K562 (cell line): ENCODE data around the gene CCNYL1. TPM values are rescaled to one million over a fixed set of nuclear protein-coding genes. Genes with fewer than 3 reads are reported as not detected.

Experiments used
- ATAC-seq: fragments of 200-7000 bp; cut with Tn5 transposase; 3 replicates; pipeline ENCODE4 v1.9.1; 2020; ENCODE audit warnings: moderate library complexity
- BruUV-seq: library from RNA; stranded (reverse); fragments of 400-500 nt; replicated peaks from 2 replicates; lab custom pipeline; 2021; lab: Mats Ljungman, UMichigan
- CTCF ChIA-PET: fragments of 300-600 bp; formaldehyde crosslinking; extraction: SDS; loops from one replicate; lab custom pipeline; 2021; ENCODE audit warnings: low intra/inter-chr PET ratio; lab: Yijun Ruan, JAX
- POLR2A ChIA-PET: fragments of 300-600, 350-650 bp; sonication (Branson Sonifier 250); formaldehyde crosslinking; extraction: SDS; loops from one replicate; lab custom pipeline; 2021; ENCODE audit warnings: antibody characterized with exemption, inconsistent platforms; lab: Yijun Ruan, JAX
- DNase-seq, 4 experiments: peaks; one replicate each; pipeline versions ENCODE4 v3.0.0 to v3.0.0-alpha.2; 2011 to 2018; ENCODE audit warnings: low spot score in 3 of 4, mixed read lengths in 3 of 4; ENCODE audit errors: extremely low read depth in 1 of 4
- FAIRE-seq: peaks from 2 replicates; lab custom pipeline; 2011; peaks lifted over from hg19 to GRCh38; lab: Jason Lieb, UNC
- H2AFZ ChIP-seq: 2 replicates; pipeline ENCODE4 v1.6.0; 2011; ENCODE audit warnings: low read depth, low read length, control low read depth, inconsistent platforms
- H3K27ac ChIP-seq: fragments of 200-600 bp; 3 replicates; pipeline ENCODE4 v1.8.0; 2011; ENCODE audit warnings: low read depth, mild to moderate bottlenecking, control low read depth, inconsistent platforms, low read length, moderate library complexity, mixed read lengths; ENCODE audit errors: extremely low read depth
- H3K27me3 ChIP-seq, 2 experiments: fragments of 300-600 bp in 1 of 2; 2 replicates in 1 of 2; 3 replicates in 1 of 2; pipeline versions ENCODE4 v1.6.0 to v1.8.0; 2011; ENCODE audit warnings: inconsistent platforms in 2 of 2, low read length in 2 of 2, mild to moderate bottlenecking in 1 of 2, mixed read lengths in 1 of 2, moderate library complexity in 1 of 2; ENCODE audit not compliant: control insufficient read depth in 2 of 2, insufficient read depth in 2 of 2
- H3K36me3 ChIP-seq: fragments of 300-600 bp; 3 replicates; pipeline ENCODE4 v1.8.0; 2011; ENCODE audit warnings: mild to moderate bottlenecking, low read length, inconsistent platforms; ENCODE audit not compliant: control insufficient read depth, insufficient read depth
- H3K4me1 ChIP-seq, 2 experiments: fragments of 200-600 bp in 1 of 2; replicated peaks in 1 of 2; 2 replicates in 1 of 2; 3 replicates in 1 of 2; pipeline versions ENCODE4 v1.5.1 to v1.8.0; 2011; ENCODE audit warnings: inconsistent platforms in 2 of 2, low read length in 2 of 2, mild to moderate bottlenecking in 1 of 2, mixed read lengths in 1 of 2, moderate library complexity in 1 of 2; ENCODE audit not compliant: control insufficient read depth in 2 of 2, insufficient read depth in 2 of 2
- H3K4me2 ChIP-seq: 2 replicates; pipeline ENCODE4 v1.6.1; 2011; ENCODE audit warnings: low read length, control low read depth, inconsistent platforms, mixed read lengths; ENCODE audit not compliant: insufficient read depth
- H3K4me3 ChIP-seq: fragments of 200-600 bp; sonication (generic), shearing (Covaris generic); 2 replicates; pipeline ENCODE4 v1.5.1; 2016; ENCODE audit warnings: control low read depth, inconsistent platforms
- H3K79me2 ChIP-seq: fragments of 200-600 bp; 3 replicates; pipeline ENCODE4 v1.8.0; 2011; ENCODE audit warnings: low read length, inconsistent platforms; ENCODE audit not compliant: control insufficient read depth, insufficient read depth
- H3K9ac ChIP-seq, 2 experiments: 2 replicates each; pipeline versions ENCODE4 v1.6.0 to v1.6.1; 2011; ENCODE audit warnings: low read depth in 2 of 2, low read length in 2 of 2, control low read depth in 1 of 2, inconsistent platforms in 1 of 2, mild to moderate bottlenecking in 1 of 2, mixed read lengths in 1 of 2; ENCODE audit not compliant: insufficient read depth in 1 of 2
- H3K9me1 ChIP-seq: one replicate; pipeline ENCODE4 v1.6.0; 2011; ENCODE audit warnings: inconsistent platforms, mild to moderate bottlenecking, low read length, moderate library complexity; ENCODE audit not compliant: control insufficient read depth, insufficient read depth
- H3K9me3 ChIP-seq: replicated peaks from 2 replicates; pipeline ENCODE4 v1.5.1; 2011; ENCODE audit warnings: low read depth, low read length, inconsistent platforms; ENCODE audit not compliant: control insufficient read depth, insufficient read depth
- H4K20me1 ChIP-seq: replicated peaks from 2 replicates; pipeline ENCODE4 v1.6.1; 2011; ENCODE audit warnings: low read length, inconsistent platforms, mixed read lengths; ENCODE audit not compliant: control insufficient read depth, insufficient read depth
- COPS2 ChIP-seq: fragments of 450-650 bp; conservative IDR thresholded peaks from 2 replicates; pipeline ENCODE4 v1.6.1; 2016; ENCODE audit warnings: mild to moderate bottlenecking, moderate library complexity
- DDX20 ChIP-seq: fragments of 450-650 bp; IDR thresholded peaks from 2 replicates; pipeline ENCODE4 v1.6.1; 2016; ENCODE audit warnings: missing genetic modification characterization, low read depth, mild to moderate bottlenecking, missing compliant biosample characterization, moderate library complexity
- ELK1 ChIP-seq: sonication (generic); formaldehyde crosslinking; IDR thresholded peaks from 2 replicates; pipeline ENCODE4 v1.8.1; 2022; ENCODE audit warnings: missing genetic modification reagents
- GATA2 ChIP-seq: sonication (generic); formaldehyde crosslinking; IDR thresholded peaks from 2 replicates; pipeline ENCODE4 v1.4.0; 2020; ENCODE audit warnings: mild to moderate bottlenecking, missing genetic modification reagents
- NBN ChIP-seq: fragments of 450-650 bp; IDR thresholded peaks from 2 replicates; pipeline ENCODE4 v1.6.1; 2016; ENCODE audit warnings: low read depth, mild to moderate bottlenecking
- NR2F6 ChIP-seq: fragments of 450-650 bp; formaldehyde crosslinking; IDR thresholded peaks from 2 replicates; pipeline ENCODE4 v1.4.0; 2020; ENCODE audit warnings: mild to moderate bottlenecking
- POLR2AphosphoS2 ChIP-seq: IDR thresholded peaks from 2 replicates; pipeline ENCODE4 v1.6.1; 2012; ENCODE audit warnings: low read length, improper control_type of control experiment
- ZC3H8 ChIP-seq: fragments of 450-650 bp; IDR thresholded peaks from 2 replicates; pipeline ENCODE4 v1.6.1; 2017
- ZNF609 ChIP-seq: sonication (generic); formaldehyde crosslinking; IDR thresholded peaks from 2 replicates; pipeline ENCODE4 v1.8.1; 2023; ENCODE audit warnings: missing genetic modification reagents, mild to moderate bottlenecking, borderline replicate concordance
- ZSCAN32 ChIP-seq: fragments of 450-650 bp; formaldehyde crosslinking; IDR thresholded peaks from 2 replicates; pipeline ENCODE4 v1.4.0; 2020; ENCODE audit warnings: mild to moderate bottlenecking, moderate library complexity
- WGBS: fragments of 100-300 bp; shearing (Covaris generic); methylation state at CpG from one replicate; pipeline ENCODE4 v1.1.6; 2016; ENCODE audit warnings: low coverage, mixed read lengths; ENCODE audit not compliant: insufficient coverage; ENCODE audit errors: missing lambda C conversion rate; 5-methylcytosine and 5-hydroxymethylcytosine counted together
- in situ Hi-C: fragments of 300-500 bp; cut with MboI; formaldehyde crosslinking; loops from 4 replicates; pipeline ENCODE4 v1.15.0; 2018; ENCODE audit warnings: inconsistent platforms, mixed read lengths
- intact Hi-C: fragments of 100-400 bp; cut with micrococcal nuclease; formaldehyde crosslinking; loops from 2 replicates; pipeline ENCODE4 v1.14.2; 2022
- polyA plus RNA-seq, 8 experiments: library from polyadenylated mRNA; depleted of rRNA in 4 of 8; stranded (reverse) in 5 of 8; unstranded in 3 of 8; fragments of >200 nt; fragmentation: Nextera tagmentation in 2 of 8; fragmentation: Illumina TruSeq in 1 of 8; extraction: Ambion mirVana in 2 of 8; extraction: Trizol in 1 of 8; gene quantifications; 2 replicates each; pipeline versions ENCODE4 v1.2.1 to v1.2.3, GENCODE V29; 2011 to 2014; ENCODE audit warnings: inconsistent platforms in 1 of 8, missing spikeins in 1 of 8
- total RNA-seq, 7 experiments: library from RNA; depleted of rRNA in 6 of 7; stranded (reverse); fragments of >200 nt in 6 of 7; fragmentation: Illumina TruSeq in 2 of 7; extraction: Trizol in 2 of 7; gene quantifications; 2 replicates each; pipeline versions ENCODE4 v1.2.1 to v1.2.3, GENCODE V29; 2011 to 2021; ENCODE audit warnings: low replicate concordance in 1 of 7

CCNYL1 gene
- total and polyA plus RNA-seq, 9 of the 15 experiments (the other 6 are each of a cell fraction or from before 2014, with no cell fraction given) = 1.9 to 7.5 (median 4.7) TPM

GRCh38 chr2:207777124-207777523 lies 65.7 kb downstream of the CCNYL1 start:
- no TSS peak for BruUV-seq
- POLR2A ChIA-PET = interaction anchor here (0.6 to 2.6 kb wide), 2 partner anchors 10 to 15 kb away, joined by 3 to 10 read pairs; no protein-coding TSS in a partner anchor

GRCh38 chr2:207778298-207778882 lies 67.0 kb downstream of the CCNYL1 start:
- H2AFZ ChIP-seq = no peak overlapping the region
- no peak for TF ChIP-seq NR2F6 (CRISPR knock-in tag)
- no peak for TF ChIP-seq GATA2 (CRISPR knock-in tag)
- no peak for TF ChIP-seq ELK1 (CRISPR knock-in tag)
- no peak for TF ChIP-seq ZC3H8
- no peak for TF ChIP-seq ZSCAN32 (CRISPR knock-in tag)
- TF ChIP-seq COPS2 = no peak
- no peak for TF ChIP-seq NBN
- no peak for TF ChIP-seq DDX20 (tag)
- no peak for TF ChIP-seq ZNF609 (CRISPR knock-in tag)
- TF ChIP-seq, all 486 proteins: peak for 0
- POLR2A ChIA-PET = no interaction called here
- Histone ChIP-seq H3K79me2 (no peaks in the 10 kb centered on the region; the same call in 2 of the 3 replicates), H3K4me3 (no peak overlapping the region), H3K9me1 (no peaks in the 10 kb centered on the region), H3K27me3 (no peaks in the 10 kb centered on the region), H3K4me2 (no peak overlapping the region), H4K20me1 (no peaks in the 10 kb centered on the region), H3K36me3 (no peaks in the 10 kb centered on the region), H3K9me3 (no peaks in the 10 kb centered on the region), H3K27ac (no peak overlapping the region), H3K9ac (no peak overlapping the region), H3K4me1 (peaks cover 2 to 4% of the 10 kb centered on the region in 2 experiments; a peak in 2 of 5 replicates)
- no peak for FAIRE-seq
- in situ Hi-C loops (no loop called here), intact Hi-C loops (no loop called here)
- ATAC-seq = no peak
- CTCF ChIA-PET = no interaction called here
- WGBS = 80% methylated on average over 1 of the region's 4 CpGs
- DNase-seq = no peak
- no TSS peak for BruUV-seq

More at GRCh38 chr2:207777124-207777523, 65.7 kb downstream of the CCNYL1 start:
- CTCF ChIA-PET = no interaction called here
- Histone ChIP-seq H3K27ac (no peak overlapping the region), H3K9ac (no peak overlapping the region), H3K4me3 (no peak overlapping the region), H3K79me2 (no peaks in the 10 kb centered on the region; the same call in 2 of the 3 replicates), H3K36me3 (no peaks in the 10 kb centered on the region), H3K27me3 (no peaks in the 10 kb centered on the region), H2AFZ (peak overlapping the region; percentile 32; the same call in 1 of the 2 replicates), H3K9me1 (no peaks in the 10 kb centered on the region), H3K4me2 (no peak overlapping the region), H3K4me1 (peaks cover 4% of the 10 kb centered on the region in 2 experiments; a peak in 3 of 5 replicates), H3K9me3 (no peaks in the 10 kb centered on the region), H4K20me1 (no peaks in the 10 kb centered on the region)
- no peak for TF ChIP-seq POLR2AphosphoS2
- in situ Hi-C loops = no loop called here
- DNase-seq = no peak
- FAIRE-seq = no peak
- intact Hi-C loops = no loop called here
- no peak for ATAC-seq
- 73% methylated on average over 6 of the region's 6 CpGs for WGBS
